LNCaP clone FGC (cell line): ENCODE data around the gene FBXO21.

Source experiments
- DNase-seq: peaks from one replicate; pipeline ENCODE4 v3.0.0-alpha.2; 2011; ENCODE audit warnings: low read depth
- H3K4me3 ChIP-seq: 2 replicates; pipeline ENCODE4 v1.5.1; 2011; ENCODE audit warnings: mild to moderate bottlenecking, low read depth, low read length, control low read depth
- TF ChIP-seq, protein P1 (sequence below): IDR thresholded peaks from 2 replicates; pipeline ENCODE4 v1.5.1; 2012; ENCODE audit warnings: mild to moderate bottlenecking; ENCODE audit not compliant: control insufficient read depth, insufficient read depth; ENCODE audit errors: extremely low read depth

The FBXO21 gene

GRCh38 chr12:117092886-117093285 lies 97.4 kb downstream of the FBXO21 start:
- no peak for DNase-seq

DNA sequence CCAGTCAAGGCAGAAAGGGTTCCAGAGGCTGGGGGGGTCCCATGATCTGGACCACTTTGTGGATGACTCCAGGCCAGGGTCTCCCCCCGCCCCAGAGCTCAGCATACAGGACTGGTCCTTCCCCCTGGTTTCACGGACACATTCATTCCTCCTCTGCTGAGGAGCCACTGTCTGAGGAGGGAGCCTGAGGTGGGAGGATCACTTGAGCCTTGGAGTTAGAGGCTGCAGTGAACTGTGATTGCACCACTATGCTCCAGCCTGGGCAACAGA lies 97.8 kb downstream of the FBXO21 start:
- no peak overlapping the region for H3K4me3 ChIP-seq
- TF ChIP-seq, protein P1, sequence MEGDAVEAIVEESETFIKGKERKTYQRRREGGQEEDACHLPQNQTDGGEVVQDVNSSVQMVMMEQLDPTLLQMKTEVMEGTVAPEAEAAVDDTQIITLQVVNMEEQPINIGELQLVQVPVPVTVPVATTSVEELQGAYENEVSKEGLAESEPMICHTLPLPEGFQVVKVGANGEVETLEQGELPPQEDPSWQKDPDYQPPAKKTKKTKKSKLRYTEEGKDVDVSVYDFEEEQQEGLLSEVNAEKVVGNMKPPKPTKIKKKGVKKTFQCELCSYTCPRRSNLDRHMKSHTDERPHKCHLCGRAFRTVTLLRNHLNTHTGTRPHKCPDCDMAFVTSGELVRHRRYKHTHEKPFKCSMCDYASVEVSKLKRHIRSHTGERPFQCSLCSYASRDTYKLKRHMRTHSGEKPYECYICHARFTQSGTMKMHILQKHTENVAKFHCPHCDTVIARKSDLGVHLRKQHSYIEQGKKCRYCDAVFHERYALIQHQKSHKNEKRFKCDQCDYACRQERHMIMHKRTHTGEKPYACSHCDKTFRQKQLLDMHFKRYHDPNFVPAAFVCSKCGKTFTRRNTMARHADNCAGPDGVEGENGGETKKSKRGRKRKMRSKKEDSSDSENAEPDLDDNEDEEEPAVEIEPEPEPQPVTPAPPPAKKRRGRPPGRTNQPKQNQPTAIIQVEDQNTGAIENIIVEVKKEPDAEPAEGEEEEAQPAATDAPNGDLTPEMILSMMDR: no peak
- DNase-seq: no peak

More at GRCh38 chr12:117092886-117093285, 97.4 kb downstream of the FBXO21 start:
- TF ChIP-seq, protein P1: no peak
- H3K4me3 ChIP-seq: no peak overlapping the region
